Ishikawa (cell line): ENCODE data around the gene RNASE13.

Experiments used
- CEBPB ChIP-seq: IDR thresholded peaks from 2 replicates; pipeline ENCODE4 v1.6.1; 2012
- CREB1 ChIP-seq: IDR thresholded peaks from 2 replicates; pipeline ENCODE4 v1.6.1; 2012; ENCODE audit warnings: low read depth
- EGR1 ChIP-seq: IDR thresholded peaks from 2 replicates; pipeline ENCODE4 v1.6.1; 2012
- EP300 ChIP-seq: IDR thresholded peaks from 2 replicates; pipeline ENCODE4 v1.6.1; 2012; ENCODE audit warnings: borderline replicate concordance
- FOXM1 ChIP-seq: IDR thresholded peaks from 2 replicates; pipeline ENCODE4 v1.6.1; 2012; ENCODE audit warnings: low read depth, borderline replicate concordance
- MAX ChIP-seq: IDR thresholded peaks from 2 replicates; pipeline ENCODE4 v1.6.1; 2012
- NFIC ChIP-seq: IDR thresholded peaks from 2 replicates; pipeline ENCODE4 v1.6.1; 2012
- RAD21 ChIP-seq: IDR thresholded peaks from 2 replicates; pipeline ENCODE4 v1.6.1; 2012; ENCODE audit warnings: low read depth
- REST ChIP-seq: IDR thresholded peaks from 2 replicates; pipeline ENCODE4 v1.6.1; 2012; ENCODE audit warnings: low read depth, mild to moderate bottlenecking
- TAF1 ChIP-seq: IDR thresholded peaks from 2 replicates; pipeline ENCODE4 v1.6.1; 2012; ENCODE audit warnings: low read depth, mild to moderate bottlenecking
- TCF12 ChIP-seq: IDR thresholded peaks from 2 replicates; pipeline ENCODE4 v1.6.1; 2012; ENCODE audit warnings: low read depth
- TEAD4 ChIP-seq: IDR thresholded peaks from 2 replicates; pipeline ENCODE4 v1.6.1; 2012
- YY1 ChIP-seq: IDR thresholded peaks from 2 replicates; pipeline ENCODE4 v1.6.1; 2012; ENCODE audit warnings: low read depth
- ZBTB7A ChIP-seq: IDR thresholded peaks from 2 replicates; pipeline ENCODE4 v1.6.1; 2012; ENCODE audit warnings: low read depth
- TF ChIP-seq, protein P1 (sequence below): IDR thresholded peaks from 2 replicates; pipeline ENCODE4 v1.6.1; 2012

Gene RNASE13

GRCh38 chr14:21029917-21030316, 4.7 kb downstream of the RNASE13 start, which contains the start of gene TPPP2:
TSS of gene TPPP2 (plus strand) at chr14:21030217. CDS start at chr14:21030582, 365 bp downstream.
- no peak for TF ChIP-seq YY1
- TF ChIP-seq, protein P1, sequence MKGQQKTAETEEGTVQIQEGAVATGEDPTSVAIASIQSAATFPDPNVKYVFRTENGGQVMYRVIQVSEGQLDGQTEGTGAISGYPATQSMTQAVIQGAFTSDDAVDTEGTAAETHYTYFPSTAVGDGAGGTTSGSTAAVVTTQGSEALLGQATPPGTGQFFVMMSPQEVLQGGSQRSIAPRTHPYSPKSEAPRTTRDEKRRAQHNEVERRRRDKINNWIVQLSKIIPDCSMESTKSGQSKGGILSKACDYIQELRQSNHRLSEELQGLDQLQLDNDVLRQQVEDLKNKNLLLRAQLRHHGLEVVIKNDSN, result no peak
- no peak for TF ChIP-seq CEBPB
- no peak for TF ChIP-seq EGR1
- no peak for TF ChIP-seq MAX
- no peak for TF ChIP-seq EP300
- no peak for TF ChIP-seq ZBTB7A
- TF ChIP-seq REST, result no peak
- no peak for TF ChIP-seq NFIC
- TF ChIP-seq TEAD4, result no peak

GRCh38 chr14:21026988-21027315, 7.7 kb downstream of the RNASE13 start:
- TF ChIP-seq FOXM1 (no peak), ZBTB7A (no peak), MAX (no peak), REST (no peak), EP300 (no peak), RAD21 (no peak), YY1 (no peak), CEBPB (no peak), TCF12 (no peak), EGR1 (no peak), TEAD4 (no peak)
- TF ChIP-seq, protein P1, result no peak

- TF ChIP-seq CEBPB (no peak), MAX (no peak), YY1 (no peak), TAF1 (no peak), NFIC (no peak), FOXM1 (no peak)
These were observed 8.2 kb downstream of the RNASE13 start for GRCh38 chr14:21026274-21026987.

- TF ChIP-seq YY1 (no peak), TAF1 (no peak), RAD21 (no peak), EGR1 (no peak), EP300 (no peak), CREB1 (no peak), MAX (no peak), TCF12 (no peak), TEAD4 (no peak), CEBPB (no peak), NFIC (no peak)
- TF ChIP-seq, protein P1, result no peak
These were observed 9.0 kb downstream of the RNASE13 start for GRCh38 chr14:21025371-21026273.
